GM18517 (cell line): ENCODE data around the gene LIMS4.
A peak's percentile ranks its signal among the peaks of the same experiment; 100 is the strongest.
"Not testable (repeated sequence)": the region's sequence is repeated elsewhere in the genome, so short reads cannot be mapped to it uniquely, and the experiment has no call there.

Experiments used
- ATAC-seq: cut with Tn5 transposase; IDR thresholded peaks from one replicate; pipeline ENCODE4 v1.9.1; 2021; ENCODE audit warnings: mild to moderate bottlenecking, moderate library complexity; ENCODE audit not compliant: unreplicated experiment

LIMS4 gene

GRCh38 chr2:110472171-110473058 lies at the start of gene LIMS4:
Gene LIMS4 (minus strand): TSS chr2:110472816. CDS start chr2:110472778, 38 bp downstream.
- ATAC-seq = not testable (repeated sequence)

GRCh38 chr2:110499755-110500377 lies 27.2 kb upstream of the LIMS4 start:
- ATAC-seq = peak; percentile 77

GRCh38 chr2:110496027-110496426 lies 23.4 kb upstream of the LIMS4 start:
- not testable (repeated sequence) for ATAC-seq

- not testable (repeated sequence) for ATAC-seq
Measured at GRCh38 chr2:110494488-110494887, 21.9 kb upstream of the LIMS4 start.

- not testable (repeated sequence) for ATAC-seq
Measured at GRCh38 chr2:110488991-110489390, 16.4 kb upstream of the LIMS4 start.

- ATAC-seq = not testable (repeated sequence)
Measured at GRCh38 chr2:110482697-110483096, 10.1 kb upstream of the LIMS4 start.

- ATAC-seq = not testable (repeated sequence)
Measured at GRCh38 chr2:110481200-110481599, 8.6 kb upstream of the LIMS4 start.

- ATAC-seq = not testable (repeated sequence)
Measured at GRCh38 chr2:110480084-110480483, 7.5 kb upstream of the LIMS4 start.

GRCh38 chr2:110477370-110477769 lies 4.8 kb upstream of the LIMS4 start:
- ATAC-seq = not testable (repeated sequence)

- not testable (repeated sequence) for ATAC-seq
Measured at GRCh38 chr2:110476952-110477351, 4.3 kb upstream of the LIMS4 start.

GRCh38 chr2:110475627-110476359 lies 3.2 kb upstream of the LIMS4 start:
- ATAC-seq = not testable (repeated sequence)

GRCh38 chr2:110474898-110475297 lies 2.3 kb upstream of the LIMS4 start:
- ATAC-seq = peak; percentile 95

- not testable (repeated sequence) for ATAC-seq
Measured at GRCh38 chr2:110473059-110473358, 393 bp upstream of the LIMS4 start.

- ATAC-seq = not testable (repeated sequence)
Measured at GRCh38 chr2:110468921-110469320, 3.7 kb downstream of the LIMS4 start.

GRCh38 chr2:110465312-110465711 lies 7.3 kb downstream of the LIMS4 start:
- not testable (repeated sequence) for ATAC-seq

- ATAC-seq = not testable (repeated sequence)
Measured at GRCh38 chr2:110462458-110462857, 10.2 kb downstream of the LIMS4 start.

- not testable (repeated sequence) for ATAC-seq
Measured at GRCh38 chr2:110460318-110460717, 12.3 kb downstream of the LIMS4 start.

GRCh38 chr2:110457214-110457590 lies 15.4 kb downstream of the LIMS4 start:
- ATAC-seq = not testable (repeated sequence)

GRCh38 chr2:110456291-110457213 lies 16.1 kb downstream of the LIMS4 start:
- ATAC-seq = not testable (repeated sequence)

- not testable (repeated sequence) for ATAC-seq
Measured at GRCh38 chr2:110455080-110455670, 17.4 kb downstream of the LIMS4 start.
